ACC112 (cell line): ENCODE data around the gene ACBD3.
A peak's percentile ranks its signal among the peaks of the same experiment; 100 is the strongest.

Experiments
- H2AFZ ChIP-seq: fragments of 200-600 bp; sonication (generic); one replicate; pipeline ENCODE4 v1.6.0; 2017; ENCODE audit warnings: antibody characterized with exemption, low read length; ENCODE audit not compliant: unreplicated experiment
- H3K27ac ChIP-seq: fragments of 200-600 bp; sonication (generic); 2 replicates; pipeline ENCODE4 v1.5.1; 2014; ENCODE audit warnings: low read depth, mild to moderate bottlenecking, antibody characterized with exemption, low read length, moderate library complexity
- H3K27me3 ChIP-seq: fragments of 200-600 bp; sonication (generic); 2 replicates; pipeline ENCODE4 v1.6.1; 2014; ENCODE audit warnings: mild to moderate bottlenecking, antibody characterized with exemption, low read length, moderate library complexity, mixed read lengths; ENCODE audit not compliant: insufficient read depth
- H3K36me3 ChIP-seq: fragments of 200-600 bp; sonication (generic); 2 replicates; pipeline ENCODE4 v1.6.1; 2016; ENCODE audit warnings: mild to moderate bottlenecking, antibody characterized with exemption, low read length, moderate library complexity, mixed read lengths; ENCODE audit not compliant: insufficient read depth
- H3K4me1 ChIP-seq: fragments of 200-600 bp; sonication (generic); one replicate; pipeline ENCODE4 v1.6.1; 2016; ENCODE audit warnings: low read length, mixed read lengths; ENCODE audit not compliant: insufficient read depth, unreplicated experiment, control insufficient read depth
- H3K4me3 ChIP-seq: fragments of 200-600 bp; sonication (generic); 2 replicates; pipeline ENCODE4 v1.5.1; 2014; ENCODE audit warnings: mild to moderate bottlenecking, low read depth, low read length
- H3K79me2 ChIP-seq: fragments of 200-600 bp; sonication (generic); one replicate; pipeline ENCODE4 v1.6.0; 2016; ENCODE audit warnings: low read length; ENCODE audit not compliant: control insufficient read depth, unreplicated experiment, insufficient read depth

The ACBD3 gene

DNA sequence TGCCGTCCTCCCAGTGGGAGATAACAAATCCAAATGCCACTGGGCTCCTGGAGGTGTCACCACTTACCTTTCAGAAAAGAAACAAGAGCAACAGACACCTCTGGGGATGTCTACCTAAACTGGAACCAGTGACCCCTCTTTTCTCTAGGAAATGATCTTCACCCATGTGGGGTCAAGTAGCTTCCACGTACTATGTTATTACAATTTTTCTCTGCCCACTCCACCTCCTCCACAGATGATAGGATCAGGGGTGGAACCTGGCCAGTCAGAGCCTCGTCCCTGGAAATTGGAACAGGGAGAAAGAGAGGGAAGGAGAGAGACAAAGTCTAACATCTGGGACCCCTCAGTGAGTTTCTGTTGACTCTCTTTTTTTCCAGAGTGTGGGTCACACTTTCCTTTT lies 73.9 kb downstream of the ACBD3 start:
- H3K36me3 ChIP-seq, result no peaks in the 10 kb centered on the region
- H3K27ac ChIP-seq, result no peak overlapping the region
- no peak overlapping the region for H3K4me3 ChIP-seq
- H2AFZ ChIP-seq, result no peak overlapping the region
- peaks cover 16% of the 10 kb centered on the region for H3K4me1 ChIP-seq
- H3K79me2 ChIP-seq, result no peaks in the 10 kb centered on the region
- H3K27me3 ChIP-seq, result no peaks in the 10 kb centered on the region

DNA sequence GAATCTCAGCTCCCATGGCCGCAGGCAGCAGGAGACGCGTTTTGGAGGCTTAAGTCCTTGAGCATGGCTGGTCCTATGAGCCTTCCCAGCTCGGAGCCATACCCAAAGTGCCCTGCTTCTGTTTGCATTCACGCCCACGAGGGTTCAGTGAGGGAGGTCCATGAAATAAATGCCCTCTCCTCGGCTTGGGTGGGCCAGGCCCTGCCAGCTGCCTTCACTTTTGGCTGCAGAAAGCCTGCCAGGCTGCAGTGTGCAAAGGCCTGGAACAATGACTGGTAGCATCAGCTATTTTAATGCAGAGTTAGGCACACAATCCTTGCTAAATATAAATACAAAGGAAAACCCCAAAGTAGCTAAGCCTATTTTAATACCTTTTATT lies 74.7 kb downstream of the ACBD3 start:
- H3K4me3 ChIP-seq, result no peak overlapping the region
- no peaks in the 10 kb centered on the region for H3K79me2 ChIP-seq
- peaks cover 16% of the 10 kb centered on the region for H3K4me1 ChIP-seq
- no peak overlapping the region for H3K27ac ChIP-seq
- no peak overlapping the region for H2AFZ ChIP-seq
- no peaks in the 10 kb centered on the region for H3K27me3 ChIP-seq
- H3K36me3 ChIP-seq, result no peaks in the 10 kb centered on the region

DNA sequence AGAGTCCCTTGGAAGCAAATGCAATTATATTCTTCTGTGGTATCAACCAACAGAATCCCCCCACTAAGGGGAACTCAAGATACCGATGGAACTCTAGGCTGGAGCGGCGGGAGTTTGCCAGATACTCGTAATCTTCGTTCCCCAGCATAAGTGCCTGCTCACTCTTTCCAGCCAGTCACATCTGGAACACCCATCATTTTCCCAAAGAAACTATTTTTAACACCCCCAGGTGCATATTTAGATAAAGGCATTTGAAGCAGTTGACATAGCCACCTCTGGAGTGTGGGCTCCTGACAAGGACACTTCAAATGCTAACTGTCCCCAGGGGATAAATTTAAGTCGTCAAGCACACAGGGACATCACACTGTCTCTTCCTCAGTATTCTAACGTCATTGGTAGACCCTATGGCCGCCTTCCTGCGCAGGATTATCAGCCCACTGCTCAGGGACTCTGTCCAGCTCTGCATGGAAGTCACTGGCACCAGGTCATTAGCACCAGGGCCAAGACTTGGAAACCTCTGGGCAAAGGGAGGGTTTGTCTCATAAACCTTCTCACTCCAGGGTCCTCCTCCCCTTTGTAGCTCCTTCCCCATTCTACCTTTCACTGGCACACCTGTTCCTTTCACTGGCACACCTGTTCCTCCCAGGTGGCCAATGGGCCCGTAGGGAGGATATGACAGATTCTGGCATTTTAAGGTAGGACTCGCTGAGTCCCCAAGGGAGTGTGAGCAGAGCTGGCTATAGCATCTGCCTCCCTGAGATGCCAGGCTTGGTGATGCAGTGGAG lies 75.3 kb downstream of the ACBD3 start:
- no peaks in the 10 kb centered on the region for H3K79me2 ChIP-seq
- 0 out of 2 replicates have a peak overlapping the region, but pooled peaks have one; percentile 71 for H3K27ac ChIP-seq
- peak overlapping the region; percentile 75 for H3K4me3 ChIP-seq
- no peaks in the 10 kb centered on the region for H3K27me3 ChIP-seq
- peak overlapping the region; percentile 36 for H2AFZ ChIP-seq
- no peaks in the 10 kb centered on the region for H3K36me3 ChIP-seq
- H3K4me1 ChIP-seq, result peaks cover 16% of the 10 kb centered on the region

DNA sequence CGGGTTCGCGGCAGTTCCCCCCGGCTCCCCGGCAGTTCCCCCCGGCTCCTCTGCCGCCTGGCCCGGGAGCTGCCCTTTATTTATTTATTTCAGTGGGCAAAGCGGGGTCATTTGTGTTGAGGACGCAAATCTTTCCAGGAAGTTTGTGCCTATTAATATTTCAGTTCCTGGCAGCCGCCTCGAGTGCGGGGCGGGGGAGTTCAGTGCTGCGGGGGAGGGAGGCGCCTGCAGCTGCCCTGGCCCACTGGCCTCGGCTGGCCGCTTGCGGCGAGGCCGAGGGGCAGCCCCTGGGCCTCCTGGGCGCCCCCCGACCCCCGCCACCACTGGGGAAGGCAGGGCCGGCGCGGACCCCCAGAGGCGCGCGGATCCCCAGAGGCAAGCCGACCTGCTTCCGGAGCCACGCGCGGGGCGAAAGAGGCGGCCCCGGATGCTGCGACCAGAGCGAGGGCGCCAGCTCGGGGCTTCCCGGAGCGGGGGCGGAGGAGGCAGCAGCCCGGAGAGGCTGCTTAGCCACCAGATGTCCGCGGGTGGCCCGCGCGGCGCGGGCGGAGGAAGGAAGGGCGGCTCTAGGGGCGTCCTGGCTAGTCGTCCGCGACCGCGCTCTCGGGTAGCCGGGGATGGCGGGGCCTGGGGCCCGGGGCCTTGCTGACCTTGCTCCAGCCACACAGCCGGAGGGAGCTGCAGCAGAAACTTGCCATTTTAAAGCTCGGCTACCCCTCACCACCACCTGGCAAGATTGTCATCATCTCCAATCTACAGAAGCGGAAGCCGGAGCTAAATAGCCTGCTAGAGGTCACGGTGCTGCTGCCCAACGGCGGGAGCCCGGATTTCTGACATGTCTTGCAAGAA lies 76.1 kb downstream of the ACBD3 start:
- H2AFZ ChIP-seq, result peak overlapping the region; percentile 36

DNA sequence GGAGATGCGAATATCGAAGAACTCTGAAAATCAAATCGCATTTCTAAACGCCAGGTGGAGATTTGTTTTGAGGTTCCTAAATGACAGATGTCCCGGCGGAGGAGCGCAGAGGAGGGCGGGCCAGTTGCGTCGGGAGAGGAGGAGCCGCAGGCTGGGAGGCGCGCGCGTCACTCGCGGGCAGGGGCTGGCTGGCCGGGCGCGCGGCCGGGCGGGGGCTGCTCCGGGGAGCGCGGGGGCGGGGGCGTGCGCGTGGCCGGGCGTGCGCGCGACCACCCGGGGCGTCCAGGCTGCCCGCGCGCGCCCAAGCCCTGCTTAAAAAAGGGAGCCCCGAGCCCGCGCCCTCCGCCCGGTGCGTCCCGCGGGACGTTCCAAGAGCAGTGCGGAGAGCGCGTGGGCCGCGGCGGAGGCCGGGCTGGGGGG lies 76.7 kb downstream of the ACBD3 start:
- Histone ChIP-seq H3K27me3 (no peaks in the 10 kb centered on the region), H3K4me1 (peaks cover 19% of the 10 kb centered on the region), H2AFZ (peak overlapping the region; percentile 78), H3K27ac (peak overlapping the region; percentile 81), H3K4me3 (peak overlapping the region; percentile 75), H3K36me3 (no peaks in the 10 kb centered on the region), H3K79me2 (no peaks in the 10 kb centered on the region)

More for the DNA sequence above, 76.1 kb downstream of the ACBD3 start:
- Histone ChIP-seq H3K4me1 (peaks cover 16% of the 10 kb centered on the region), H3K79me2 (no peaks in the 10 kb centered on the region), H3K27me3 (no peaks in the 10 kb centered on the region), H3K36me3 (no peaks in the 10 kb centered on the region), H3K27ac (peak overlapping the region; percentile 71), H3K4me3 (peak overlapping the region; percentile 75)

DNA sequence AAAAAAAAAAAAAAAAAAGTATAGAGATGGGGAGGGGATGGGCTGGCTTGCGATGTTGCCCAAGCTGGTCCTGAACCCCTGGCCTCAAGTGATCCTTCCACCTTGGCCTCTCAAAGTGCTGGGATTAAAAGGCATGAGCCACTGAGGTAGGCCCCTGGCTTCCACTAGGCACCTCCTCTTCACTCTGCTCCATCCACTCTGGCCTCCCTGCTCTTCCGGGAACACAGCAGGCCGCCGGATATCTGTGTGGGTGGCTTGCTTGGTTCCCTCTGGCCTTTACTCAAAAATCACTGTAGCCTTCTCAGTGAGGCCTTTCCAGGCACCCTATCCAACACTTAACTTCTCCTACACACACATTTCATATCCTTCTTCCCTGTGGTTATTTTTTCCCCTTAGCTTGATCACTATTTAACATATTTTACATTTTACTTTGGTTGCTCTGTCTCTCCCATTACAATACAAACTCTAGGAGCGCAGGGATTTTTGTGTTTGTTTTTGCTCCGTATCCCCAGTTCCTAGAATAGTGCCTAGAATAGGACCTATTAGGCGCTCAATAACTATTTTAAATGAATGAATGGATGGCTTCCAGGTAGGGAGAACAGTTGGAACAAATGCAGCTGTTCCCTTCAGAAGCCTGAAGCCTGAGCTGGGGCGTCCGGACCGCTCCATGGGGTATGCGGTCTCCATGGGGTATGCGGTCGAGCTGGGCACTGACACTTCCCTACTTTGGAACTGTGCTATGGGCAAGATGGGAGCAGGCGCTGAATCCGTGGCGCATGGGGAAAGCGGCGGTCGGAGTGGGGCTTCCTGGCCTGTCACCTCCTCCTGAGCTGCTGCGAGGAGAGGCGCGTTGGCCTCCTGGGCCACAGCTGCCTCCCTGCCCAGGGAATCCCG lies 77.4 kb downstream of the ACBD3 start:
- peak overlapping the region; percentile 78 for H2AFZ ChIP-seq
- H3K4me3 ChIP-seq, result peak overlapping the region; percentile 75
- H3K4me1 ChIP-seq, result peaks cover 25% of the 10 kb centered on the region
- no peaks in the 10 kb centered on the region for H3K27me3 ChIP-seq
- no peaks in the 10 kb centered on the region for H3K36me3 ChIP-seq
- peak overlapping the region; percentile 81 for H3K27ac ChIP-seq
- H3K79me2 ChIP-seq, result no peaks in the 10 kb centered on the region

DNA sequence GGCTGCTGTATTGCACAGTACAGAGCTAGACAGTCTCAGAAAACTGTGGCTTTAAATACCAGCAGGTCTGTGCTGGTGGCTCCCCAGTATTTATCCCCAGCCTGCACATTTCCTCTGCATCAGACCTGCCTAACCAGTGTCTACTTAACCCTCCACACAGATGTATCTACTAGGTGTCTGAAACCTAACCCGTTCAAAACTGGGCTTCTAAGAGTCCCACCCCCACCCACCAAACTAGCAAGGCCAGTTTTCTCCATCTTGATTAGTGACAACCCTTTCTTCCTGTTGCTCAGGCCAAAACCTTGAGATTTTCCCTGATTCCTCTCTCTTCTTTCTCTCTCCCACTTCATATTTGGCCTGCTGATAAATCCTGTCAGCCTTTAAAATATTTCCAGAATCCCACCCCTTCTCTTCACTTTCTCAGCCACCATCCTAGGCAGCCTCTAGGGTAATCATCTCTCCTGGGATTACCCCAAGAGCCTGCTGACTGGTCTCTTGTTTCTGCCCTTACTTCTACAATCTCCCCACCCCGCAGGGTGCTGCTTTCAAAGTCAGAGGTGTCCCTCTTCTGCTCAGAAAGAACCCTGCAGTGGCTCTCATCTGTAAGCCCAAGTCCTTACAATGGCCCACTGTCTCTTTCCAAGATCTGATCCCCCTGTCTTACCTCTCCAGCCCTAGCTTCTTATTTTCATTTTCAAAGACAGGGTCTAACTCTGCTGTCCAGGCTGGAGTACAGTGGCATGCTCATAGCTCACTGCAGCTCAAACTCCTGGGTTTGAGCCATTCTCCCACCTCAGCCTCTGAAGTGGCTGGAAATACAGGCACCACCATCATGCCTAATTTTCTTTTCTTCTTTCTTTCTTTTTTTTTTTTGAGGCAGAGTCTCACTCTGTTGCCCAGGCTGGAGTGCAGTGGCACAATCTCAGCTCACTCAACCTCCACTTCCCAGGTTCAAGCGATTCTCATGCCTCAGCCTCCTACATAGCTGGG lies 78.8 kb downstream of the ACBD3 start:
- Histone ChIP-seq H3K27ac (no peak overlapping the region), H3K4me3 (no peak overlapping the region), H3K27me3 (no peaks in the 10 kb centered on the region), H2AFZ (no peak overlapping the region), H3K4me1 (peaks cover 27% of the 10 kb centered on the region), H3K79me2 (no peaks in the 10 kb centered on the region), H3K36me3 (no peaks in the 10 kb centered on the region)

DNA sequence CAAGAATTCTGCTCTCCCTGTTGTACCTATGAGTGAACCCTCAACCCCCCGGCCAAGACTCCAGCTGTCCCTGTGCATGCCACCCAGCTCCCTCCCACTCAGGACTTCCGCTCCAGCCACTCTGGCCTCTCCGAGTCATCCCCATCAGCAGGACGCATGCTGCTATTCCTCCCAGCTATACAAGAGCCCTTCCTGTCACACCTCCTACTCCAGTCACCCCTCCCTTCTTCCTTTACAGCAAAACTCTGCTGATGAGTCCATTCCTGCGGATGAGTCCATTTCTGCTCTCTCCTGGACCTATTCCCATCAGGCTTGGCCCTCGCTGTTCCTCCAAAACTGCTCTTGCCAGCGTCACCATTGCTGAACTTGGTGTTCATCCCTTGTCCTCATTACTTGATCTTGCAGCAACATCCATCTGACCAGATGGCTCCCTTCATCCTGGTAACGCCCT lies 81.8 kb downstream of the ACBD3 start:
- Histone ChIP-seq H3K4me1 (peaks cover 20% of the 10 kb centered on the region), H3K79me2 (no peaks in the 10 kb centered on the region), H3K4me3 (no peak overlapping the region), H3K27me3 (no peaks in the 10 kb centered on the region), H3K36me3 (no peaks in the 10 kb centered on the region), H2AFZ (no peak overlapping the region), H3K27ac (no peak overlapping the region)

DNA sequence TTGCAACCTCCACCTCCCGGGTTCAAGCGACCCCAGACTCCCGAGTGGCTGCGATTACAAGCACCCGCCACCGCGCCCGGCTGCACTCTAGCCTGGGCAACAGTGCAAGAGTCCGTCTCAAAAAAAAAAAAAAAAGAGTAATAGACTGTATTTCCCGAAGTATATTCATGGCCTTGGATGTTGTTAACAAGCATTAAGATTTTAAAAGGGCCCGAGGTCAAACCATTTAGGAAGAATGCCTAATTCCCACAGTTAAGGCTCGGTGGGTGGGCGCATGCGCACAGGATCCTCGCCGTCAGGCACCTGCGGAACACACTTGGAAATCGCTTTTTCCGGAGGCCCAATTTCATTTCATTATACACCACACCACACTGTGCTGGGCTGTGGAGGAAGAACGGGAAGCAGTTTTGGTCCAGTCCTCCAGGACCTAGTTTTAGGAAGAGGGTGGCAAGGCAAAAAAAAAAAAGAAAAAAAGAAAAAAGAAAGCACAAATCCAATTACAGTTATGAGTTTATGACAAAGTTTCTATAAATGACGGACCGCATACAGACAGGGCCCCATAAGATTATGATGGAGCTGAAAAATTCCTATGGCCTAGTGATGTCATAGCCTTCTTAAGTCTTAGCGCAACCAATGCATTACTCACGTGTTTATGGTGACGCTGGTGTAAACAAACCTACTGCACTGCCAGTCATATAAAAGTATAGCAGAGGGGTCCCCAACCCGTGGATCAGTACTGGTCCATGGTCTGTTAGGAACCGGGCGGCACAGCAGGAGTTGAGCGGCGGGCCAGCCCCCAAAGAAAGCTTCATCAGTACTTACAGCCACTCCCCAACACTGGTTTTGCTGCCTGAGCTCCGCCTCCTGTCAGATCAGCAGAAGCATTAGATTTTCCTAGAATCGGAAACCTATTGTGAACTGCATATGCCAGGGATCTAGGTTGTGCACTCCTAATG lies 85.8 kb downstream of the ACBD3 start:
- no peak overlapping the region for H3K27ac ChIP-seq
- H3K4me3 ChIP-seq, result peak overlapping the region; percentile 28; the same call in 1 of the 2 replicates
- no peaks in the 10 kb centered on the region for H3K27me3 ChIP-seq
- no peak overlapping the region for H2AFZ ChIP-seq
- no peaks in the 10 kb centered on the region for H3K79me2 ChIP-seq
- peaks cover 36% of the 10 kb centered on the region for H3K4me1 ChIP-seq
- H3K36me3 ChIP-seq, result no peaks in the 10 kb centered on the region
